Activated T-cell treated with anti-CD3 and anti-CD28 coated beads, Interleukin-2, amount 50 U/mL, for 48 hours (primary cell): Measurements from ENCODE around the gene RCAN2.
"Not testable (repeated sequence)": the region's sequence is repeated elsewhere in the genome, so short reads cannot be mapped to it uniquely, and the experiment has no call there.

Experiments used
- DNase-seq, 2 experiments: peaks; one replicate each; pipeline ENCODE4 v3.0.0-alpha.2; 2020

The RCAN2 gene

DNA sequence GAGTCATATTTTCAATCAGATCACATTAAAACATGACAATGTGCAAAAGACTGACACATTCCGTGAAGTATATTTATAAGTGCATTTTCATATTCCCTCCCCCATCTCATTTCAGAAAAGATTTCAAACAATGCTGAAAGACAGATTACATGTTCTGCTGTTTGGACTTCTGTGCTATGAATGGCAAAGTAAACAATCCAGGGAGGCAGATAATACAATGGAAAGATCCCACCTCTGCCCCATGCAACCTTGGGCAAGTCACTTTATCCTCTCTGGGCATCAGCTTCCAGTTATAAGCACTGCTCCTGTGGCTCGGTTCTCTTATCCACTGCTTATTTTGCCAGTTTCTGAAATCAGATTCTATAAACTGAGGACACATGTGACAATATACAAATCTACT lies 110.2 kb downstream of the RCAN2 start:
- no peak for DNase-seq

DNA sequence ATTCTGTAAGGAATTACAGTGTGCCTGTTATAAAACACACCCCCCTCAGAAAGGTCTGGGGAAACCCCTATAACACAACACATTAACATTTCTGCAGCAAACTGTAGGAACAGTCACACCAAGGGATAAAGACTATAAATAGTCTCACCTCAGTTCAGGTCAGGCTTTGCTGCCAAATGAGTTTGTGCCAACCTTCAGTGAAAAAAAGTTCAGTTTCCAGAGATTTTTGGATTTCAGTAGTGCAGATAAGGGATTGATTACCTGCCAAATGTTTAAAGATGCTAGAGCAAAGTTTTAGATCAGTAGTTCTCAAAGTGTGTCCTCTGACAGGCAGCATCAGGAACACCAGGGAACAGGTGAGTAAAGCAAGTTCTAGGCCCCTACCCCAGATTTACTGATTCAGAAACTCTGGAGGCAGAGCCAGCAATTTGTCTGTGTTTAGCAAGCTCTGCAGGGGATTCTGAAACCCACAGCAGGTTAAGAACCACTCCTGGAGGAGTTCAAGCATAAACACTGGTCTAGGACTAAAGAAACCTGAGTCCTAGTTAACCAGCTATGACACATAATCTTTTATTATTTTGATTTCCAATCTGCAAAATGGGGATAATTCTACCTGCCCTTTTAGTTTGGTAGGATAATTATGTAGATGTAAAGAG lies 111.0 kb downstream of the RCAN2 start:
- no peak for DNase-seq

DNA sequence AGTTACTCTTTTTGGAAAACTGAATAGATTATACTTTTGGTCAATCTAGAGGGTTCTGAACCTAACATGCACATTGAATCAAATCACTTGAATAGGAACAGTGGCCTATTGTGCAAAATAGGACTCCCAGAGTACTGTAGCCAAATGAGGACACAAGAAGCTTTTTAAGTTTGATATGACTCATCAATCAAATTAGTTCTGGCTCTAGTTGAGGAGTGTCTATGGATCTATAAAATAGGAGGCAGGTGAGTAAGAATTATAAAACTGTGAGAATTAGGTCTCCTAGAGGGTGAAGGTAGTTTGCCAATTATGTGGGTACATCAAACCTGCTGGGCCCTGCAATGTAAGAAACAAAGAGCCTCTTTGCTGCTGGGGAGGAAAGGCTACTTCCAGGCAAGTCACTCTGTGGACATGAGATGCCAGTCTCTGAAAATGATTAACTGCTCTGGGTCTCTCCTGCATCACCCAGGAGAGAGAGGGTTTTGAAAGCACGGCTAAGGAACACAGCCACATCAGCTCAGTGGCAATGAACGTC lies 112.3 kb downstream of the RCAN2 start:
- DNase-seq: no peak

DNA sequence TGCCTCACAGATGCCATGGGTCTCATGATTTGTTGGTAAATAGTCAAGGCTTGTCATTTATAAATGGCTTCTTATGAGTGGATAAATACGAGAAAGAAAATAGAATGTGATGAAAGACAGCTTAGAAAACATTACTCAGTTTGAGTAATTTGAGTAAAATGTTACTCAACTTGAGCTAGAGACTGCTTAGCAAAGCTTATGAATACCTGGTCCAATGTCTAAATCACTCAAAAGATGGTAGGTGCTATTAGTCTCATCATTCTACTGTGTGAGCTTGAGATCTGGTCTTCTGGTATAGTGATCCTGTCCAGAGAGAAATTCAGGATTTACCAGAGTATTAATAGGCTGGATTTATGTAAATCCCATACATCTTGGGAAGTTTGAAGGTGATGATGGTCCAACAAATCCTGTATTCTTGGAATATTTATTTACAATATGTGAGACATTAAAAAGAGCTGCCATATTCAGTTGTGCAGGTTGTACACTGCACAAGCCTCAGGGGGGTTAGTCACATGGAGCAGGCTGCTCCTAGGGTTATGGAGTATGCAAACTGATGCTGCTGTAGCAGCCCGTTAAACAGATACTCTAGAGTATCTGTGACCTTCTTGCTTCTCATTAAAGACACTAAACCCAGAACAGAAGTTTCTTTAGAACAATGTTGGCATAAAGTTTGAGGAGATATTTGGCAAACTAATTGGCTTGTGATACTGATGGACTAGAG lies 112.9 kb downstream of the RCAN2 start:
- DNase-seq: no peak

DNA sequence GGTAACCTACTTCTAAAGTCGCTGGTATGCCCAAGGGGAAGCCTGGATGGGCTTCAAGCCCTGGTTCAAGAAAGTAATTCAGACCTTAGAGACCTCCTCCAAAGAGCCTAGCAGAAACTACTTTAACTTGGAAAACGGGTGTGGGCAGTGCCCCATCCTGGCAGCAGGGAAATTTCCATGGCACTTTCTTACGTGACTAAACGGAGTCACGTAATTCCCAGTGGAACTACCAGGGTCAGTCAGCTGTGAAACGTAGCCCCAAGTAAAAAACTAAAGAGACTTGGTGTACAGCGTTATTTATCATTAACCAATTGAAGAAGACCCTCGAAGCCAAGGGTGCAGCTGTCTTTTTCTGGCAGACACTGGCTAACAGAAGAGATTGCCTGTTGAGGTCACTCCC lies 114.0 kb downstream of the RCAN2 start:
- no peak for DNase-seq

DNA sequence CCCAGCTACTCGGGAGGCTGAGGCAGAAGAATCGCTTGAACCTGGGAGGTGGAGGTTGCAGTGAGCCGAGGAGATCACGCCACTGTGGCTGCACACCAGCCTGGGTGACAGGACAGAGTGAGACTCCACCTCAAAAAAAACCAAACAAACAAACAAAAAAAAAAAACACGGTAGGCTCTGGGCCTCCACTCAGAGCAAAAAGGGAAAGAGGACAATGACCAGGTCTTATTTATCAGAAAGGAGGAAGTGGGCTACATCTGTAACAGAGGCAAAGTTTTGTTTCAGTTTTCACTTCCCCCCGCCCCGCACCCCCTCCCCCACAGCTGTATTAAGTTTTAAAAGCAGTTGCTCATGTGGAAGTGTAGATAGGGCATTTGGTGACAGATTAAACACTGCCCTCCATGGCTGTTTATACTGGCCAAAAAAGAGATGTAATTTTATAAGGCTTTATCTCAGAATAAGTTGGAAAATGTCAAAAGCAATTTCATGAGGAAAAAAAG lies 114.6 kb downstream of the RCAN2 start:
- no peak for DNase-seq

DNA sequence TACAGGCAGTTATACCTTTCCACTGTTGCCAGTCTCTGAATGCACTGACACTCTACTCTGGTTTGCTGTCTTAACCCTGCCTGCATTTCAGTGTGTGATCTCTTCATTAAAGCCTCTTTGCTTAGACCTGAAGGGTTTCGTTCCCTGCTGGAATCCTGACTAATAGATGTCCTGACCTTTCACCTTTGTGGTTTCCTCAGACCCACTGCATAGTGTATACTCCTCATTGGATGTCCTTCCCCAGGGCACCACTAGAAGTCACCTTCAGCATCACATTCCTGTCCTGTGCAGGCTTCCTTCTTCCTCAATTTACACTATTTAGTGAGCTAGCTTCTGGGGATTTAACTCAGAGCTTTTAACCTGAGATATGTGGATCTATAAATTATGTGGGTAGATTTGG lies 120.6 kb downstream of the RCAN2 start:
- no peak for DNase-seq

DNA sequence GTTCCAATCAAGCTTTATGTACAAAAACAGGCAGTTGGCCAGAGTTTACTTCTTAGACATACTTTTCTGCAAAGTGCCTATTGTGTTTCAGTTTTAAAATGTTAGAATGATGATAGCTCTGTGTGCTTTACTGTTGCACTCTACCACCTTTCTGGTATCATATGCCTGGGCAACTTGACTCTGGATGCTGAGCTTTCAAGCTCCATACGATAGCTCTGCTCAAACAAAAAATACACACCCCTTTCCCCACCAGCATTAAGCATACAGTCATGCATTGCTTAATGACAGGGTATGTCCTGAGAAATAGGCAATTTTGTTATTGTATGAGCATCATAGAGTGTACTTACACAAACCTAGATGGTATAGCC lies 123.1 kb downstream of the RCAN2 start:
- DNase-seq: no peak

DNA sequence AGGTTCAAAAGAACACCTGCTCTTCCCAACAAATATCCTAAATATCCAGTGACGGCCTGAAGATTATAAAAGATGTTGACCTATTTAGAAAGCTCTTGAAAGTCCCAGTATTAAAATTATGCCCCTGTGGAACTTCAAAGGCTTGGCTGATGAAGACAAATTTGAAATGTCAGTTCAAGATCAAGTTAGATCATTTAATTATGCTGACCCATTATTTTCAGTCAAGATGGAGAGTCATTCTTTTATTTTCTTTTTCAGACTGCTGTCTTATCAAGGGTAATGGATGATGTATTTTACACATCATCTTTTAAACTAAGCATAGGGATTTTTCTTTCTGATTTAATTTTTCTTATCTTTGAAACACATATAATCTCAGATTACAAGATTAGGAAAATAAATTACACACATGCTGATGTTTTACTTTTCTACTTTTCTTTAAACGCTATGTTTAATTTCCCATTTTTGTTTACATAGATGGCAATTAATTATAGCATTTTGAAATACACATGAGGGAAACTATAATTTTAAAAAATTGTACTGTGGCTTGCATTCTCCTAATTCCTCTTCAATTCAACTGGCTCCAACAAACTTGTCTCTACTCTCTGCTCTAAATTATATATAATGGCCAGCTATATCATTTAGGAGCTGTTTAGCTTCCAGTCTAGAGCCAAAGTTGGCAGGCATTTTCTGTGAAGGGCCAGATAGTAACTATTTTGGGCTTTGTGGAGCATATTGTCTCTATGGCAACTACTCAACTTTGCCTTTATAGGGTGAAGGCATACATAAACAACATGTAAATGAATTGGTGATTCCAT lies 123.7 kb downstream of the RCAN2 start:
- DNase-seq: no peak

DNA sequence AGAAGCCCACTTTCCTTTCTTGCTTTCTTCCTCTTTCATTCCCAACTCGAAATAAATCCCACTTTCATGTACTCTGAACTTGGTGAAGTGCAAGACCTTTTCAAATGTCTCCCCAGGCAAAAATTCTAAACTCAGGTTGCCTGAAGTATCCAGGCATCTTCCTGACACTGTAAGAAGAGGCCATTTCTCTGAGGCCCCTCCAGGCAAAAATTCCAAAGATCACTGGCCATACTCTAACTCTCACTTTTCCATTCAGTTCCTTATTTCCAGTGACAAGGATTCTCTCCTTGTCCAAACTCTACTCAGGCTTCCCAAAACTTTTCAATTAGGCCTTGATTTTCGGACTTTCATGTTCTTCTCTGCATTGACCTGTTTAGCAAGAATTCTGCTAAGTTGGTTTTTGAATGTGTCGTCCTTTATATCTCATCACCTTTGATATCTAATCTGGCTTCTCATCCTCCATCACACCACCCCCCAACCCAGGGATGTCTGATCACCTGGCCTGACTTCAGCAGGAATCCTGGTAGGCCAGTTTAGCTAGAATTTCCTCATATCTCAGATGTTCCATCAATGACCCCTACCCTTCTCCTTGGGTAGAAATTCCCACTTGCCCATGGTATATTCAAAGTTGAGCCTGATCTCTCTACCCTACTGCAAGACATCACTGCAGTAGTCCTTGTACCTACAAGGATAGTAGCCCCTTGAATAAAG lies 124.9 kb downstream of the RCAN2 start:
- no peak for DNase-seq

DNA sequence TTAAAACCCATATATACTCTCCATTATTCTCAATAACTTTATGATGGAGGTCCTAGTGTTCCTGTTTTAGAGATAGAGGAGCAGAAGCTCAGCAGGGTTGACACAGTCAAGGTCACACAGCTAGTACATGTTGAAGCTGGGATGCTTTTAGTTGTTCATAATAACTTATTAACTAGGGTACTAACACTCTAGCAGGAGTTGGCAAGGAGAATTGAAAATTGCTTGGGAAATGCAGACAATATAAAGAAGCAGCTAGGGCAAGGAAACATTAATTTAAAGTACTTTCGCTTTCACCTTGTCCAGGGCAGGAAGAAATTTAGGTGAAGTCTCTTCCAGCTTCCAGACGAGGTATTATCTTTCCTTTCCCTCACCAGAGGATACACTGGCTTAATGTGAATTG lies 133.7 kb downstream of the RCAN2 start:
- no peak for DNase-seq

DNA sequence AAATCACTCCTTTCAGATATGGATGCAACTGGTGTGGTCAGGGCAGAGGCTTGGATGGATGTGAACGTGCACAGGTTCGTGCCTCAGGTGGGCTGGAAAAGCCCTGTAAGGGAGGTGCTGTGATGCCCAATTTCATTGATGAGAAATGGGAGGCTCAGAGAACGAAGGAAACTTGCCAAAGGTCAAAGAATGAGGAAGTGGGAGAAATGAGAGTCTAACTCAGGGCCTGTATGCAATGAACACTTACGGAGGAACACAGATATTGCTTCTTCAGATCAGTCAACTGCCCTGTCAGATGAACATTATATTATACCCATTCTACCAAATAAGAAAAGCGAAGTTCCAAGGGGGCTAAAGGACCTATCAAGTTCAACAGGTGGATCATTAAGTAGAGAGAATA lies 134.7 kb downstream of the RCAN2 start:
- no peak for DNase-seq

DNA sequence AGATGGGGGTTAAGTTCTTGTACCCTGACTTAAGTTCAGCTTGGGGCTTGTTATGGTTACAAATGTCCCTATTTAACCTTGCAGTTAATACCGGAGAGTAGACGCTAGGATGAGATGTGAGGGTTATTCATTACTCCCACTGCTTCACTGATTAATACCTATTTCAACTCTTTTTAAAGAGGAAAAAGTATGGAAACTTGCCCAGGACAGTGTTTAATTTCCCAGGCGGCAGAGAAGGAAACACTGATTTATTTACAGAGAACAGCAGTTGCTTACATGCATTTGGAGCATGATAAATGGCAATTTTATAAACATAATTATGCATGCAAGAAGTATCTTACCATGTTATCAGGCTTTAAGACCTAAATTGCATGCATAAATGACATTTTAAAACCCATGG lies 137.7 kb downstream of the RCAN2 start:
- no peak for DNase-seq

DNA sequence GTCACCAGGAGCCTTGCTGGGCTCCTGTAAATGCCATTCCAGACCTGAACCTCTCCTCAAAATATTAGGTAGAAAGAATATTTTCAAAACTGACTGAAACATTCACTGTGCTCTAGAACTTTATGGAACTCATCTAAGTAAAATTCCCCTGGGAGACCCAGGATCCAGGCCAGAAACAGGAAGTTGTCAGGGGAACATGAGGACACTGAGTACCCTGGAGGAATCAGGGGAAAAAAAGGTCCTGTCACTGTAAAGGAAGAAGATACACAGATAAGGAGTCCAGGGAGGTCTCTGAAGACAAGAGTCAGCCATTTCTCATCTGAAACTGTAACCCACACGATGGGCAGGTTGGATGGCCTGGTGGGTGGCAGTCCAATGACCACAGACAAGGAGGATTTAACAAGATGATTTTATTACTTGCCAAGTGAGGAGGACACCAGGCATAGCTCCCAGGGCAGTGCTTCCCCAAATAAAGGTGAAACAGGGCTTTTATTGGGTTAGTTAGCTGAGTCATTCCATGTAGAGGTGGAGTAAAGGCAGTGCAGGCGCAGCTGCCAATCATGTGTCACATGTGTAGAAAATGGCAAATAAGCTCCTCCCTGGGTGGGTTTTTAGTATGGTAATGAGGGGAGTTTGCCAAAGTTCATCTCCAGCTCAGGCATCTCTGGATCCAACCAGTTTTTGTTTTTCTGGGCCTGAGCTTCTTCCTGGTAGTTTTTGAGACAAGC lies 138.5 kb downstream of the RCAN2 start:
- no peak for DNase-seq

DNA sequence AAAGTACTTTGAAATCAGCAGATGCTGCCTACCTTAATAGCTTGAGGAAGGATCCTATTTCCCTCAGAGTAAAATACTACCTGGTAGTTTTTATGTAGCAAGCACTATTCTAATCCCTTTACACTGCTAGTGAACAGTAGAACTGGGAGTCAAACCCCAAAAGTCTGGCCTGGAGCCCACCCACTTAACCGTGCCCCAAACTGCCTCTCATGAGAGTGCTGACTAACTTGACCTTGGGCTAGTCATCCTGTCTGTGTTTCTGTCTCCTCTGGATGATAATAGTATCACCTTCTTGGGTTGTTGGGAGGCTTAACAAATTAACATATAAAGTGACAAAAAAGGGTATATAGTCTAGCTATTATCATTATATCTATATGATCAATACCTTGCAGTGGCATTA lies 140.5 kb downstream of the RCAN2 start:
- no peak for DNase-seq

DNA sequence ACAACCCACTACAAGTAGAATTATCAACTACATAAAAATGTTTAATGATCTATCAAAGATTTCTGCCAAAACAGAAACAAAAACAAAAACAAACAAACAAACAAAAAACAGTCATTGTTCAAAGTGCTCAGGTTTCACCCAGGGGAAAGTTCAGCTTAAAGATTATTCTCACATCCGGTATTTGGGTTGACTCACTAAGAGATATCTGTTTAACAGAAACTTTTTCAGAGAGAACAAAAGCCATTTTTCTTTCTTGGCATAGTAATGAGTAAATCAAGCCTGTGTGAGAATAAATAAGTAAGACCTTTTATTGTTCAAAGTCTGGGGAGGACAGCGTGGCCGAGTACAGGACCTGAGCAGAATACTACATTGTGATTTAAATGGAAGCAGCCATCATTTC lies 143.6 kb downstream of the RCAN2 start:
- DNase-seq: no peak

DNA sequence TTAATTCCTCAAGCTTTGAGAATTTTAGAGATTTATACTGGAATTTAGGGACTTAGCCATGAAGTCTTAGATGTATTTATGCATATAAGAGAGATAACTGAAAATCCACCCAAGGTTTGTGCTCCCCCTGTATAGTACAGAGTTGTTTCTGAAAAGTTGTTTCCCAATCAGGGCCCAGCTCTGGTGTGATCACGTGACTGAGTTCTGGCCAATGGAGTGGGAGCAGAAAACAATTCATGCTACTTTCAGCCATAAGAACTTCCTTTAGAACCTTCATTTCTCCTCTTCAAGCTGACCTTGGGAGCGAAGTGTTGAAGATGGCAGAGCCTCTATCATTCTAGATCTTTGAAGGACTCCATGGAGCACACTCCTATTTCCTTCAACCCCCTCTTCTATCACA lies 151.0 kb downstream of the RCAN2 start:
- DNase-seq: no peak

DNA sequence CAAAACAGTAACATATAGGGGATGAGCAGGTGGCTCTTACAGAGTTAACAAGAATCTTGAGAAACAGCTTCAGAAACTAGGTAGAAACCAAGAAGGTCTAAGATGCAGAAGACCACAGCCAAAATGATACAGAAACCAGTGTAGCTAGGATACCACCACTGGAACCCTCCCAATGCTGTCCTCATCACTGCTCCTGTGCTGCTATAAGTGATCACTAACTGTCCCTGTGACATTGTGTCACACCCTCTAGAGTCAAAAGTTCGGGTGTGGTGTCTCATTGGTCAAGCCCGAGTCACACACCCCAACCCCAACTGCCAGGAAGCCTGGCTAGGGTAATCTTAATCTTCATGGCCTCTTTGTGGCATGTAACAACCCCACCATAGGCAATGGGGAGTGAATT lies 153.1 kb downstream of the RCAN2 start:
- no peak for DNase-seq

DNA sequence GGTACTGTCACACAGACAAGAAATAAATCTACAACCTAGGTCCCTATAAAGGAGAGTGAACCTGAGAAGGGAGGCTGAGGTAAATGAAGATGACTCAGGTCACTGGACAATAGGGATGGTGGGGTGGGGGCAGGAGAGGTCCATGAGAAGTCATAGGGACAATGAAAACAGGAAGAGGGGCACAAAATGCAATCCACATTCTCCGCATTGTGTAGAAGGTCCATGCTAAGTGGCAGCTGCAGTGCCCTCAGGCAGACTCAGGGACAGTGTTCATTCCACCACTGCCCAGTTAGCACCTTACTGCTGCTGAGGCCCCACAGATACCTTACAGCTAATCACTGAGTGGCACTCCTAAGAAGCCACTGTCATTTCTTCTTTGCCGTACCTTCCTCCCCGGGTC lies 156.8 kb downstream of the RCAN2 start:
- DNase-seq: no peak

DNA sequence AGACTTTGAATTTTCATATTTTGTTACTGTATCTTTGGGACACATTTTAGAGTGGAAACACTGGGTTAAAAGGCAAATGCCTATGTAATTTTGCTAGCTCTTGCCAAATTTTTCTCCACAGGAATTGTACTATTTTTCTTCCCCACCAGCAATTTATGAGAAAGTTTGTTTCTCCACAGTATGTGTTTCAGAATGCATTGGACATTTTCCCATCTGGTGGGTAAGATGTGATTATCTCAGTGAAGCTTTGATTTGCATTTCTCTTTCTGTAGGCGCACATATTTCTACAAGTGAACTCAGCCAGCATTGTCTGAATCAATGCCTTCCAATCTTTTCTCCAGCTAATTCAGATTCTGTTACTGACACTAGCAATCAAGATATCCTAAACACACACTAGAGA lies 157.8 kb downstream of the RCAN2 start:
- no peak for DNase-seq

DNA sequence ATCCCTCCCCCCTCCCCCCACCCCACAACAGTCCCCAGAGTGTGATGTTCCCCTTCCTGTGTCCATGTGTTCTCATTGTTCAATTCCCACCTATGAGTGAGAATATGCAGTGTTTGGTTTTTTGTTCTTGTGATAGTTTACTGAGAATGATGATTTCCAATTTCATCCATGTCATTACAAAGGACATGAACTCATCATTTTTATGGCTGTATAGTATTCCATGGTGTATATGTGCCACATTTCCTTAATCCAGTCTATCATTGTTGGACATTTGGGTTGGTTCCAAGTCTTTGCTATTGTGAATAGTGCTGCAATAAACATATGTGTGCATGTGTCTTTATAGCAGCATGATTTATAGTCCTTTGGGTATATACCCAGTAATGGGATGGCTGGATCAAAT lies 158.8 kb downstream of the RCAN2 start:
- not testable (repeated sequence) for DNase-seq

DNA sequence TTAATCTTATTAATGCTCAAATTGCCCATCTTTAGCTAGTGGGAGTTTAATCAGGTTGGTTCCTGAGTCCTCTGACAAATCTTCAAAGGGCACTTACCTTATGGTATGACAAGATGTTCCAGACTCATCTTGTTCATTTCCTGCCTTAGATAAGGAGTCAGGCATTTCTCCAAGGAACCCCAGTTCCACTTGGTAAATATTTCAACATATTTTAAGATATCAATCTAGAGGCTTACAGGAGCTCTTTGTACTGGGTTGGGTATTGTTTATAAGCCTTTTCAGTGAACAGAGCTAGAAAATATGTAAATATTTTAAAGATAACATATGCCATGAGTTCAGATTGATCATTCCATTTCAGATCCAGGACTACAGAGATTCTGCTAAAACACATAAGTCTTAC lies 159.8 kb downstream of the RCAN2 start:
- no peak for DNase-seq
